ENCODE data around the gene F8A2.

DNA sequence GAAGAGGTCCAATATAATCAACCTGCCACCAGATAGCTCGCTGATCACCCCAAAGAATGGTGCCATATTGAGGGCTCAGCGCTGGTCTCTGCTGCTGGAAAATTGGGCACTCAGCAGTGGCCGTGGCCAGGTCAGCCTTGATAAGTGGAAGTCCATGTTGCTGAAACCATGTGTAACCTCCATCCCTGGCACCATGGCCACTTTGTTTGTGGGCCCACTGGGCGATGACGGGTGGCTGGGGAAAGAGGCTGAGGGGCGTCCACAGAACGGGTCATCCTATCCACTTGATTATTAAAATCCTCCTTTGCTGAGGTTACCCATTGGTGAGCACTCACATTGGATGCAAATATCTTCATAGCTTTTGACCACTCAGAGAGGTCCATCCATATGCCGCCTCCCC lies 7.7 kb downstream of the F8A2 start:
- TF ChIP-seq, protein P1, sequence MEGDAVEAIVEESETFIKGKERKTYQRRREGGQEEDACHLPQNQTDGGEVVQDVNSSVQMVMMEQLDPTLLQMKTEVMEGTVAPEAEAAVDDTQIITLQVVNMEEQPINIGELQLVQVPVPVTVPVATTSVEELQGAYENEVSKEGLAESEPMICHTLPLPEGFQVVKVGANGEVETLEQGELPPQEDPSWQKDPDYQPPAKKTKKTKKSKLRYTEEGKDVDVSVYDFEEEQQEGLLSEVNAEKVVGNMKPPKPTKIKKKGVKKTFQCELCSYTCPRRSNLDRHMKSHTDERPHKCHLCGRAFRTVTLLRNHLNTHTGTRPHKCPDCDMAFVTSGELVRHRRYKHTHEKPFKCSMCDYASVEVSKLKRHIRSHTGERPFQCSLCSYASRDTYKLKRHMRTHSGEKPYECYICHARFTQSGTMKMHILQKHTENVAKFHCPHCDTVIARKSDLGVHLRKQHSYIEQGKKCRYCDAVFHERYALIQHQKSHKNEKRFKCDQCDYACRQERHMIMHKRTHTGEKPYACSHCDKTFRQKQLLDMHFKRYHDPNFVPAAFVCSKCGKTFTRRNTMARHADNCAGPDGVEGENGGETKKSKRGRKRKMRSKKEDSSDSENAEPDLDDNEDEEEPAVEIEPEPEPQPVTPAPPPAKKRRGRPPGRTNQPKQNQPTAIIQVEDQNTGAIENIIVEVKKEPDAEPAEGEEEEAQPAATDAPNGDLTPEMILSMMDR (IDR thresholded peaks at IDR 0.05) = no peak
- TF ChIP-seq POLR2A (IDR thresholded peaks at IDR 0.05) = no peak

Data from body of pancreas (tissue), 4 donors.